Heart left ventricle (tissue), 13 donors: ENCODE results near the gene POLR1C.

Experiments
- CTCF ChIP-seq, 12 donors: fragments of 200-600 bp; sonication (generic) in 4 of 12; IDR thresholded peaks; one replicate each; pipeline versions ENCODE4 v1.5.0 to v1.8.0; 2018 to 2022; ENCODE audit warnings: antibody characterized with exemption in 12 of 12, mild to moderate bottlenecking in 5 of 12
- POLR2A ChIP-seq, 2 donors: fragments of 450-650 bp; IDR thresholded peaks; one replicate each; pipeline ENCODE4 v1.6.1; 2017; ENCODE audit warnings: antibody characterized with exemption in 2 of 2, mild to moderate bottlenecking in 2 of 2, moderate library complexity in 2 of 2
- donor health status: ischemic (EF 13 %, LVEDD 7.1; RV severe dilation, severe dysfunction).
- donor health status: DM: no; HTN: yes; CAD: no.
- donor health status: DM: no; HTN: no; CAD: no.
- donor health status: ischemic (EF 25% LVEDD 6.9; RV normal size, moderate dysfunction).
- donor health status: ischemic (EF 25% LVEDD 5.7; RV mildly dilated, moderate dysfunction).
- donor health status: ischemic (EF 35%, LVEDD 5.7; RV mildly dilated, moderate dysfunction).
- donor health status: nonischemic (EF 11% LVEDD 7.7; RV severe dilation, severe dysfunction).
- donor health status: DM: yes; HTN: yes; CAD: no.
- donor health status: PGD.
- donor health status: ischemic (EF 29% LVEDD 5.4; RV normal size, mild dysfunction).
- donor health status: nonischemic (EF 23%, LVEDD 6.1; RV moderate dilation, normal function).

GRCh38 chr6:43490523-43490939, 26.4 kb upstream of the POLR1C start:
- no peak for TF ChIP-seq POLR2A (IDR thresholded peaks at IDR 0.05)
- TF ChIP-seq CTCF (IDR thresholded peaks at IDR 0.05), result no peak
